ENCODE data around the gene CHD5. TPM values are rescaled to one million over a fixed set of nuclear protein-coding genes. Genes with fewer than 3 reads are reported as not detected.

The CHD5 gene
- total RNA-seq, 4 donors from 2014 or later, result 0.04 to 0.36 (median 0.13) TPM; not detected in 1

- TF ChIP-seq POLR2AphosphoS5 (IDR thresholded peaks at IDR 0.05) (no peak), POLR2A (IDR thresholded peaks at IDR 0.05) (no peak), EP300 (IDR thresholded peaks at IDR 0.05) (no peak)
- Histone ChIP-seq H3K27ac (no peak overlapping the region), H3K36me3 (no peaks in the 10 kb centered on the region), H3K4me1 (peaks cover 22% of the 10 kb centered on the region), H3K27me3 (no peaks in the 10 kb centered on the region), H3K9me3 (no peaks in the 10 kb centered on the region), H3K4me3 (no peak overlapping the region)
- no peak for DNase-seq (ENCODE audit: low spot score in 2 of 2)
- 65% methylated on average over 10 of the region's 12 CpGs for WGBS
These were observed 96.2 kb downstream of the CHD5 start for GRCh38 chr1:6083801-6084446.

- Histone ChIP-seq H3K27me3 (no peaks in the 10 kb centered on the region), H3K4me1 (peaks cover 22% of the 10 kb centered on the region), H3K27ac (no peak overlapping the region), H3K36me3 (no peaks in the 10 kb centered on the region), H3K9me3 (no peaks in the 10 kb centered on the region), H3K4me3 (no peak overlapping the region)
- DNase-seq (ENCODE audit: low spot score in 2 of 2), result no peak
- 86% methylated on average over 18 of the region's 18 CpGs for WGBS
- TF ChIP-seq CTCF (IDR thresholded peaks at IDR 0.05), result no peak
- no peak for TF ChIP-seq POLR2AphosphoS5 (IDR thresholded peaks at IDR 0.05)
- no peak for TF ChIP-seq EP300 (IDR thresholded peaks at IDR 0.05)
- TF ChIP-seq POLR2A (IDR thresholded peaks at IDR 0.05), result no peak
These were observed 96.7 kb downstream of the CHD5 start for GRCh38 chr1:6083385-6083784.

- Histone ChIP-seq H3K4me3 (no peak overlapping the region), H3K4me1 (peaks cover 22% of the 10 kb centered on the region), H3K9me3 (no peaks in the 10 kb centered on the region), H3K27me3 (no peaks in the 10 kb centered on the region), H3K27ac (no peak overlapping the region), H3K36me3 (no peaks in the 10 kb centered on the region)
- DNase-seq (ENCODE audit: low spot score in 2 of 2), result no peak
- no peak for TF ChIP-seq POLR2A (IDR thresholded peaks at IDR 0.05)
- no peak for TF ChIP-seq CTCF (IDR thresholded peaks at IDR 0.05)
- no peak for TF ChIP-seq EP300 (IDR thresholded peaks at IDR 0.05)
- no peak for TF ChIP-seq POLR2AphosphoS5 (IDR thresholded peaks at IDR 0.05)
- WGBS, result 58% methylated on average over 10 of the region's 10 CpGs
These were observed 97.6 kb downstream of the CHD5 start for GRCh38 chr1:6082430-6082971.

- H3K9me3 ChIP-seq, result no peaks in the 10 kb centered on the region
- H3K36me3 ChIP-seq, result no peaks in the 10 kb centered on the region
- no peak overlapping the region for H3K27ac ChIP-seq
- no peak for DNase-seq (ENCODE audit: low spot score in 2 of 2)
- no peak overlapping the region for H3K4me3 ChIP-seq
- peaks cover 22% of the 10 kb centered on the region for H3K4me1 ChIP-seq
- H3K27me3 ChIP-seq, result no peaks in the 10 kb centered on the region
- 87% methylated on average over 10 of the region's 12 CpGs for WGBS
- no peak for TF ChIP-seq EP300 (IDR thresholded peaks at IDR 0.05)
- TF ChIP-seq CTCF (IDR thresholded peaks at IDR 0.05), result no peak
- TF ChIP-seq POLR2A (IDR thresholded peaks at IDR 0.05), result no peak
- TF ChIP-seq POLR2AphosphoS5 (IDR thresholded peaks at IDR 0.05), result no peak
These were observed 98.2 kb downstream of the CHD5 start for GRCh38 chr1:6081901-6082300.

- no peak for DNase-seq (ENCODE audit: low spot score in 2 of 2)
- Histone ChIP-seq H3K27ac (no peak overlapping the region), H3K4me3 (no peak overlapping the region), H3K4me1 (peaks cover 22% of the 10 kb centered on the region), H3K27me3 (no peaks in the 10 kb centered on the region), H3K9me3 (no peaks in the 10 kb centered on the region), H3K36me3 (no peaks in the 10 kb centered on the region)
- WGBS, result 82% methylated on average over 2 of the region's 12 CpGs
- TF ChIP-seq EP300 (IDR thresholded peaks at IDR 0.05) (no peak), POLR2A (IDR thresholded peaks at IDR 0.05) (no peak), CTCF (IDR thresholded peaks at IDR 0.05) (no peak), POLR2AphosphoS5 (IDR thresholded peaks at IDR 0.05) (no peak)
These were observed 99.7 kb downstream of the CHD5 start for GRCh38 chr1:6080469-6080868.
